MG63 (cell line): ENCODE data around the gene ADH5. TPM values are rescaled to one million over a fixed set of nuclear protein-coding genes. Genes with fewer than 3 reads are reported as not detected.
A peak's percentile ranks its signal among the peaks of the same experiment; 100 is the strongest.
"Not testable (repeated sequence)": the region's sequence is repeated elsewhere in the genome, so short reads cannot be mapped to it uniquely, and the experiment has no call there.

Experiments used
- DNase-seq: peaks from one replicate; pipeline ENCODE4 v3.0.0-alpha.2; 2020
- H3K27me3 ChIP-seq: fragments of 250-450 bp; sonication (Bioruptor Pico); 2 replicates; pipeline ENCODE4 v1.5.1; 2020; ENCODE audit warnings: mild to moderate bottlenecking, moderate library complexity
- H3K36me3 ChIP-seq: fragments of 250-450 bp; sonication (Bioruptor Pico); 2 replicates; pipeline ENCODE4 v1.5.1; 2020; ENCODE audit warnings: mild to moderate bottlenecking, moderate library complexity
- H3K4me3 ChIP-seq: fragments of 250-450 bp; sonication (Bioruptor Pico); 2 replicates; pipeline ENCODE4 v1.5.1; 2020; ENCODE audit warnings: mild to moderate bottlenecking, moderate library complexity
- H3K9me3 ChIP-seq: fragments of 250-450 bp; sonication (Bioruptor Pico); 2 replicates; pipeline ENCODE4 v1.5.1; 2020; ENCODE audit warnings: mild to moderate bottlenecking, moderate library complexity
- total RNA-seq: library from RNA; depleted of rRNA; stranded (reverse); fragments of >200 nt; shearing (Covaris generic); gene quantifications from 2 replicates; pipeline ENCODE4 v1.2.3, GENCODE V29; 2014; ENCODE audit warnings: low replicate concordance; rRNA removed

ADH5 gene
- 147 and 184 TPM in 2 replicates for total RNA-seq

- no peaks in the 10 kb centered on the region for H3K9me3 ChIP-seq
- peak; percentile 81 for DNase-seq
- peaks cover 16% of the 10 kb centered on the region for H3K36me3 ChIP-seq
- H3K27me3 ChIP-seq: no peaks in the 10 kb centered on the region
- peak within 1 kb of the TSS; percentile 83 for H3K4me3 ChIP-seq
These were observed at the start of gene ADH5 for GRCh38 chr4:99088481-99089365. ADH5 (minus strand) TSS chr4:99088788; CDS start chr4:99088700, 88 bp downstream.

- no peak for DNase-seq
- no peaks in the 10 kb centered on the region for H3K36me3 ChIP-seq
- H3K27me3 ChIP-seq: no peaks in the 10 kb centered on the region
- H3K9me3 ChIP-seq: no peaks in the 10 kb centered on the region
- H3K4me3 ChIP-seq: no peak overlapping the region
These were observed 47.7 kb upstream of the ADH5 start for GRCh38 chr4:99136329-99136728.

- Histone ChIP-seq H3K27me3 (no peaks in the 10 kb centered on the region), H3K9me3 (no peaks in the 10 kb centered on the region), H3K4me3 (no peak overlapping the region), H3K36me3 (no peaks in the 10 kb centered on the region)
- DNase-seq: no peak
These were observed 47.1 kb upstream of the ADH5 start for GRCh38 chr4:99135541-99136162.

GRCh38 chr4:99134586-99134985 lies 46.0 kb upstream of the ADH5 start:
- Histone ChIP-seq H3K27me3 (no peaks in the 10 kb centered on the region), H3K4me3 (no peak overlapping the region), H3K9me3 (no peaks in the 10 kb centered on the region), H3K36me3 (no peaks in the 10 kb centered on the region)
- no peak for DNase-seq

- no peak overlapping the region for H3K4me3 ChIP-seq
- no peak for DNase-seq
- no peaks in the 10 kb centered on the region for H3K9me3 ChIP-seq
- no peaks in the 10 kb centered on the region for H3K36me3 ChIP-seq
- no peaks in the 10 kb centered on the region for H3K27me3 ChIP-seq
These were observed 42.8 kb upstream of the ADH5 start for GRCh38 chr4:99131378-99131777.

DNA sequence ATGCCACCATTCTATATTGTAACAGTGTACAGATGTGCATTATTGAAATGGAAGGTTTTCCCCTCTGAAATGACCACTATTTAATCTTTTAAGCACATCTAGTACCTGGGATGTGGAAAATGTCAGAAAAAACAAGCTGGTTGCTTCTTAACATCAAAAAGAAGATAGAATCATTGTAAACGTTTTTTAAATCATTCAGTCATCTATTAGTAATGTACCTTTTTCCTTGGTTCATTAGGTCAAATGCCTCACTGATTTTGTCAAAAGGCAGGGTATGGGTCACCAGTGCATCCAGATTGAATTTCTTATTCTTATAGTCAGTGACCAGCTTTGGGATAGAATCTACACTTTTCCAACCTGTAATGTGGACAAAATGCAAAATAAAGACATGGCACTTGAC lies 37.8 kb upstream of the ADH5 start:
- Histone ChIP-seq H3K36me3 (no peaks in the 10 kb centered on the region), H3K9me3 (no peaks in the 10 kb centered on the region), H3K27me3 (no peaks in the 10 kb centered on the region), H3K4me3 (no peak overlapping the region)
- DNase-seq: no peak

DNA sequence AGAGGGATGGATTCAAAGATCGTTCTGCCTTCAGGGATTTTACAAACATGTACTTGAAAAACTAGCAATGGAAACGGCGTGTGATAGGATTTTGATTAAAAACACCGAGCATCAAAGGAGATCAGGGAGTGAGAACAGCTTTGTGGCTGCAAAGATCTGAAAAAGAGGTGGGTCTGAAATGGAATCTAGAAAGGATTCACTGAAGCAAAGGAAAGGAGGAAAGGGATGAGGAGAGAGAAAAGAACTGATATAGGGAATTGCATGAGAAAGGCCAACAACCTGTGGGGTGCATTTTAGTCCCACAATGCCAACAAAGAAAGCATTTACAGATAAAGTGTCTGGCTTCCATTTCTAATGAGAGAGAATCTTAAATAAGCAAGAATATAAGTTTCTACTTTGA lies 32.4 kb upstream of the ADH5 start:
- no peak for DNase-seq
- Histone ChIP-seq H3K27me3 (no peaks in the 10 kb centered on the region), H3K9me3 (no peaks in the 10 kb centered on the region), H3K4me3 (no peak overlapping the region), H3K36me3 (no peaks in the 10 kb centered on the region)

GRCh38 chr4:99120501-99120900 lies 31.9 kb upstream of the ADH5 start:
- no peaks in the 10 kb centered on the region for H3K9me3 ChIP-seq
- no peak overlapping the region for H3K4me3 ChIP-seq
- DNase-seq: no peak
- no peaks in the 10 kb centered on the region for H3K36me3 ChIP-seq
- no peaks in the 10 kb centered on the region for H3K27me3 ChIP-seq

- no peak overlapping the region for H3K4me3 ChIP-seq
- H3K36me3 ChIP-seq: no peaks in the 10 kb centered on the region
- no peaks in the 10 kb centered on the region for H3K9me3 ChIP-seq
- DNase-seq: no peak
- no peaks in the 10 kb centered on the region for H3K27me3 ChIP-seq
These were observed 29.5 kb upstream of the ADH5 start for GRCh38 chr4:99117876-99118693.

GRCh38 chr4:99117122-99117841 lies 28.7 kb upstream of the ADH5 start:
- H3K36me3 ChIP-seq, DNase-seq, H3K4me3 ChIP-seq, H3K27me3 ChIP-seq, H3K9me3 ChIP-seq: not testable (repeated sequence)

DNA sequence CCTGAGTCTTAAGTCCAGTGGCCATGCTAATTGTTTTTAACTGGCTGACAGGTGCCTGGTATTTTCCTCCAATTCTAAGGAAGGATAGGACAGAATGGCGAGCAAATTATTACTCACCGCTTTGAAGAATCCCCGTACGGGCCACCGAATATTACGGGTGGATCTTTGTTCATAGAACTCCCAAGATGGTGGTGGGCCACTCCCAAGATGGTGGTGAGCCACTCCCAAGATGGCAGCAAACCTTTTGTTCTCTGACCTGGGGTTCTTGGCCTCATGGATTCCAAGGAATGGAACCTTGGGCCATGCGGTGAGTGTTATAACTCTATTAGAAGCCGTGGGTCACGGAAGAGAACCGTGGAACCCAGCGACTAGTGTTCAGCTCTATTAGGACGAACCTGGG lies 20.7 kb upstream of the ADH5 start:
- not testable (repeated sequence) for H3K36me3 ChIP-seq, DNase-seq, H3K27me3 ChIP-seq, H3K9me3 ChIP-seq, H3K4me3 ChIP-seq

GRCh38 chr4:99104153-99104552 lies 15.6 kb upstream of the ADH5 start:
- Histone ChIP-seq H3K4me3 (no peak overlapping the region), H3K36me3 (no peaks in the 10 kb centered on the region), H3K9me3 (no peaks in the 10 kb centered on the region), H3K27me3 (no peaks in the 10 kb centered on the region)
- DNase-seq: no peak

GRCh38 chr4:99103166-99103565 lies 14.6 kb upstream of the ADH5 start:
- H3K27me3 ChIP-seq: no peaks in the 10 kb centered on the region

DNA sequence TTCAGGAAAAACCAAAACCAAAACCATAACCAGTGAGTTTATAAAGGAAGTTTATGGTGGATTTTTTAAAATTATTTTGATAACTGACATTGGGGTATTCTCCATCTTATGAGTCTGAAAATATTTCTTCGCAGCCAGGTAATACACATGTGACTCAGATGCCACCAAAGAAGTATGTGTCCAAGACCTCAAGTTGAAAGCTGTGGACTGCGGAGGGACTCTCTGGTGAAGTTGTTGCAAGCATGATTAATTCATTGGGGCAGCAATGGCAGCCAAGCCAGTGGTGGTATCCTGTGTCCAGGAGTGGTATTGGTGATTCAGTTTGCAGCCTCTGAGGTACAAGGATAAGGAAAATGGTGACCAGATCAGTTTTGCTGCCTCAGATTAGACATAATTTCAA lies 14.0 kb upstream of the ADH5 start:
- no peak for DNase-seq
- Histone ChIP-seq H3K4me3 (no peak overlapping the region), H3K36me3 (no peaks in the 10 kb centered on the region), H3K27me3 (no peaks in the 10 kb centered on the region), H3K9me3 (no peaks in the 10 kb centered on the region)

More at GRCh38 chr4:99103166-99103565, 14.6 kb upstream of the ADH5 start:
- DNase-seq: no peak
- Histone ChIP-seq H3K4me3 (no peak overlapping the region), H3K36me3 (no peaks in the 10 kb centered on the region), H3K9me3 (no peaks in the 10 kb centered on the region)

- no peaks in the 10 kb centered on the region for H3K36me3 ChIP-seq
- no peaks in the 10 kb centered on the region for H3K27me3 ChIP-seq
- no peak for DNase-seq
- H3K4me3 ChIP-seq: no peak overlapping the region
- no peaks in the 10 kb centered on the region for H3K9me3 ChIP-seq
These were observed 12.3 kb upstream of the ADH5 start for GRCh38 chr4:99100876-99101275.

DNA sequence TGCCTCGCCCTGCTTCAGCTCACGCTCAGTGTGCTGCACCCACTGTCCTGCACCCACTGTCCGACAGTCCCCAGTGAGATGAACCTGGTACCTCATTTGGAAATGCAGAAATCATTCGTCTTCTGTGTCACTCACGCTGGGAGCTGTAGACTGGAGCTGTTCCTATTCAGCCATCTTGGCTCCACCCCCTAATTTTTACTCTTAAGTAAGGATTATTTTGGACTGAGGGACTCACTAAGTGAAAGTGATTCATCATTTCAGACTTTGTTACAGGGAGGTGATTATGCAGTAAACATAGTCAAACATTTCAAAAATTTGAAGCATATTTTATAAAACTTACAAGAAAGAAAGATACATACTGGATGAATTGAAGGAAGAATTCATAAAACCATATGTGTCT lies 11.2 kb upstream of the ADH5 start:
- not testable (repeated sequence) for H3K9me3 ChIP-seq, H3K36me3 ChIP-seq, H3K4me3 ChIP-seq, H3K27me3 ChIP-seq, DNase-seq

- no peak overlapping the region for H3K4me3 ChIP-seq
- H3K36me3 ChIP-seq: no peaks in the 10 kb centered on the region
- H3K9me3 ChIP-seq: no peaks in the 10 kb centered on the region
- DNase-seq: no peak
- no peaks in the 10 kb centered on the region for H3K27me3 ChIP-seq
These were observed 10.7 kb upstream of the ADH5 start for GRCh38 chr4:99099311-99099710.
